ENCODE measurements around the gene NIPAL4.

GRCh38 chr5:157475432-157475831 lies 15.4 kb downstream of the NIPAL4 start:
- TF ChIP-seq CTCF (IDR thresholded peaks at IDR 0.05), result no peak
- no peak for TF ChIP-seq POLR2A (IDR thresholded peaks at IDR 0.05)
- TF ChIP-seq POLR2AphosphoS5 (IDR thresholded peaks at IDR 0.05), result no peak
